ENCODE results near the gene SNX9.
A peak's percentile ranks its signal among the peaks of the same experiment; 100 is the strongest.
"Not testable (repeated sequence)": the region's sequence is repeated elsewhere in the genome, so short reads cannot be mapped to it uniquely, and the experiment has no call there.

SNX9 gene

DNA sequence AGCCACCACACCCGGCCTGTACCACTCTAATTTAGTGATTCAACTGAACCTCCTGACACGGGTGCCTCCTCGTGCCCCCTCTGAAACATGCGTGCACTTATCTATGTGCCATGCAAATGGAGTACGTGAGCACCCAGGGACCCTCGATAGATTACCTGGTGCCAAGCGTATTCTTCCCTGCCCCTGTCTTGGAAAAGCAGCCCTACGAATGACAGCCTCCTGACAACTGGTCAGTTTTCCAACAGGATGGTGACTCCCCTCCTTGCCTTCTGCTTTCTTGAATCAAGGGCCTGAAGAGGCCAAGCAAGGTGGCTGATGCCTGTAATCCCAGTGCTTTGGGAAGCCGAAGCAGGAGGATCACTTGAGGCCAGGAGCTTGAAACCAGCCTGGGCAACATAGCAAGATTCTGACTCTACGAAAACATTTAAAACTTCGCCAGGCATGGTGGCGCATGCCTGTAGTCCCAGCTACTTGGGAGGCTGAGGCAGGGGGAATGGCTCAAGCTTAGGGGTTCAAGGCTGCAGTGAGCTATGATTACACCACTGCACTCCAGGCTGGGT is 133.2 kb downstream of the SNX9 start:
- no peak for DNase-seq

GRCh38 chr6:157959451-157960227 is 136.6 kb downstream of the SNX9 start:
- no peak for DNase-seq

GRCh38 chr6:157961153-157961831 is 138.2 kb downstream of the SNX9 start:
- no peak for DNase-seq

GRCh38 chr6:157961832-157962575 is 139.0 kb downstream of the SNX9 start:
- no peak for DNase-seq

DNA sequence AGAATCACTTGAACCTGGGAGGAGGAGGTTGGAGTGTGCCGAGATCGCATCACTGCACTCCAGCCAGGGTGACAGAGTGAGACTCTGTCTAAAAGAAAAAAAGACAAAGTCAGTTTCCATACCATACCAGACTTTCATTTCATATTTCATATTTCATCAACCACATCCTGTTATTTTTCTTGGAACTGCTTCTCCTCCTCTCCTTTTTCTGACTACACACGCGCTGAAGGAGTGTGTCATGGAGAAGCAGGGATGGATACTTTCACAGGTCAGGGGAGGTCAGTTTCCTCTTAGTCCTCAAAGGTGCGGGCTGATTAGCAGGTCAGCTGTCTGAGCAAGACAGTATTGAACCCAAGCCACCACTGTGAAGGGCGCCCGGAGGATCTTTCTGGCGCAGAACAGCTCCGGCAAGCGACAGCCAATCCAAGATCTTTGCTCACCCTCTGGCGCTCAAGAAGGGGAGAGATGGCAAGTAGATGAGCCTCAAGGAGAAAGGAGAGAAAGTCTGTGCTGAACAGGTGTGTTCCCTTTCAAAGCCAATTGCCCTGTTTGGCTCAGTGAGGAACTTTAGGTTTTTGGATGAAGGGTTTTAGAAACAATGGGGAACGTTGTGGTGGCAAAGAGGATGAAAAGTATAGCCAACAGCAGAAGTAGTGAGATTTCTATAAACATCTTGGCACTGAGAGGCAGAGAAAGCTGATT is 139.7 kb downstream of the SNX9 start:
- DNase-seq: peak; percentile 80

DNA sequence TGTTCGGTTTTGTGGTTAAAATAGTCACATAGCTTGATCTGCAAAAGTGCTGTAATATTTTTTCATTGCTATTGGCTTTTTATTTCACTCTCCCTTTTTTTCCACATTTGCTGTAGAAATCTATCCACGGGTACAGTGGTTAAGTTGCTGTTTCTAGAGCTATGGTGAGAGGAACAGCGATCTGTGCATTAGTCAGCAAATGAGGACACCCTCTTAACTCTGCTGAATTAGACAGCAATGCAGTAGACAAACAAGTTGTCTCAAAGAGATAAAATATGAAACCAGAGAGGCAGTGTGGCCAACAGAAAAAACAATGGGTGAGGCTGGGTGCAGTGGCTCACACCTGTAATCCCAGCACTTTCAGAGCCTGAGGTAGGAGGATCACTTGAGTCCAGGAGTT is 141.1 kb downstream of the SNX9 start:
- peak; percentile 80 for DNase-seq

GRCh38 chr6:157965387-157965786 is 142.3 kb downstream of the SNX9 start:
- DNase-seq: no peak

- no peak for DNase-seq
Measured at GRCh38 chr6:157966589-157966977, 143.5 kb downstream of the SNX9 start.

DNA sequence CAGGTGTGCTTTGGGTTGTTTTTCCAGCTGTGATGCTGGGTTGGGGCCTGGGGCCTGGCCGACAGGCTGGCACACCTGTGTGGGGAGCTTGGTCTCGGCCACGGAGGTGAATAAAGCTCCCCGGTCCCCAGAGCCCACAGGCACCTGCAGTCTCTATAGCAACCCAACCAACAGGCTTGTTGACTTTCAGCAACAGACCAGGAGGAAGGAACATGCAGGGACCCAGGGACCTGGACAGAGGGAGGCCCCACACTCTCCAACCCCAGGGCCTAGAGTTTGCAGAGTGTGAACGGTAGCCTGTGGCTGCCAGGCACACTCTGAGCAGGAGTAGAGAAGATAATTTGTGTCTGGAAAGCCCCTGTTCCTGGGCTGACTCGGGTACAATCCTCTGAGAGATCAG is 144.0 kb downstream of the SNX9 start:
- no peak for DNase-seq

DNA sequence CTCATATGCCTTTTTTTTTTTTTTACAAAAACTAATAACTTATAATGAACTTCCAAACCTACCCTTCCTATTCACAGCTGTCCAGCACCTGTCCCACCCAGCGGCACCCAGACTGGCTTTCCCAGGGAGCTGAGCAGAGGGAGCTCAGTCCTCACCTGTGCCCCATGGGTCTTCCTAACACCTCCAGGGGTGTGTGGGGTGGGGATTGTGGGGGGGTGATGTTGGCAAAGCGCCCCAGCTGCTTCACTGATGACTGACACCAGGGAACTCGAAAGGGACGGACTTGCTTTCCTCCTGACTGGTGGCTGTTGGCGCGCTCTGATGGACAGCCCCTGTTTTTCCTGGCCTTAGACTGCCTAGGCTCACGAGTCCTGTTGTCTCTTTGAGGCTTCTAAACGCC is 144.4 kb downstream of the SNX9 start:
- no peak for DNase-seq

DNA sequence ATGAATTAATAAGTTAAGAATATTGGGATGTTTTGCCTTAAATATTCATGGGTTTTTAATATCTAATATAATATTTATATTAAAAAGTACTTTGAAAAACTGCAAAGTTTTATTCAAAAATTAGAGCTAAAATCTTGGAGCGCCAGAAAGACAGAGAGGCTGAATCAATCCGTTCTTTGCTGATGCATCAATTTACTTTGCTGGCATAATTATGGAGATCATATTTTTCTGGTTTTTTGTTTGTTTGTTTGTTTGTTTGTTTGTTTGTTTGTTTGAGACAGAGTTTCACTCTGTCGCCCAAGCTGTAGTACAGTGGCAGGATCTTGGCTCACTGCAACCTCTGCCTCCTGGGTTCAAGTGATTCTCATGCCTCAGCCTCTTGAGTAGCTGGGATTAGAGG is 149.1 kb downstream of the SNX9 start:
- DNase-seq: not testable (repeated sequence)

DNA sequence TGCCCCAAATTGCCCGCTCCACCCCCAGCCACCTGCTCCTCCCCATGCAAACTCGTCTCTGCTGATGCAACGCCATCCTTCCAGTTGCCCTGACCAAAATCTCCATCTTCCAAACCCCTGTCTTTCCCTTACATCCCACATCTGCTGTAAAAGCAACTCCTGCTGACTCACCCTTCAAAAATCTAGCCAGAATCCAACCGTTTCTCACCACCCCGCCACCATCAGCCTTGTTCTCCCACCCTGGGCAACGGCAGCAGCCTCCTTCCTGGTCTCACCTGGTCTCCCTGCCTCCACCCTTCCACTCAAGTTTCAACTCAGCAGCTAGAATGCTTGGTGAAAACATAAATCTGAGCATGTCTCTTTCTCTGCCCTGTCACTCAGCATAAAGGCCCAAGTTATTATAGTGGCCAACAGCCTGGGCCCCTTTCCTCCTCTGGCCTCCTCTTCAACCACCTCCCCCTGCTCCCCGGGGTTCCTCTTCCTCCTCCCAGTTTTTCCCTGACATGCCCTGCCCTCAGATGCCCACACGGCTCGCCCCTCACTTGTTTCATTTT is 151.4 kb downstream of the SNX9 start:
- no peak for DNase-seq

GRCh38 chr6:157974967-157975366 is 151.9 kb downstream of the SNX9 start:
- DNase-seq: no peak

GRCh38 chr6:157975456-157975855 is 152.4 kb downstream of the SNX9 start:
- DNase-seq: no peak

GRCh38 chr6:157976345-157977175 is 153.5 kb downstream of the SNX9 start:
- no peak for DNase-seq

- no peak for DNase-seq
Measured at GRCh38 chr6:157977176-157977804, 154.2 kb downstream of the SNX9 start.

GRCh38 chr6:157978021-157978783 is 155.2 kb downstream of the SNX9 start:
- peak; percentile 85 for DNase-seq

DNA sequence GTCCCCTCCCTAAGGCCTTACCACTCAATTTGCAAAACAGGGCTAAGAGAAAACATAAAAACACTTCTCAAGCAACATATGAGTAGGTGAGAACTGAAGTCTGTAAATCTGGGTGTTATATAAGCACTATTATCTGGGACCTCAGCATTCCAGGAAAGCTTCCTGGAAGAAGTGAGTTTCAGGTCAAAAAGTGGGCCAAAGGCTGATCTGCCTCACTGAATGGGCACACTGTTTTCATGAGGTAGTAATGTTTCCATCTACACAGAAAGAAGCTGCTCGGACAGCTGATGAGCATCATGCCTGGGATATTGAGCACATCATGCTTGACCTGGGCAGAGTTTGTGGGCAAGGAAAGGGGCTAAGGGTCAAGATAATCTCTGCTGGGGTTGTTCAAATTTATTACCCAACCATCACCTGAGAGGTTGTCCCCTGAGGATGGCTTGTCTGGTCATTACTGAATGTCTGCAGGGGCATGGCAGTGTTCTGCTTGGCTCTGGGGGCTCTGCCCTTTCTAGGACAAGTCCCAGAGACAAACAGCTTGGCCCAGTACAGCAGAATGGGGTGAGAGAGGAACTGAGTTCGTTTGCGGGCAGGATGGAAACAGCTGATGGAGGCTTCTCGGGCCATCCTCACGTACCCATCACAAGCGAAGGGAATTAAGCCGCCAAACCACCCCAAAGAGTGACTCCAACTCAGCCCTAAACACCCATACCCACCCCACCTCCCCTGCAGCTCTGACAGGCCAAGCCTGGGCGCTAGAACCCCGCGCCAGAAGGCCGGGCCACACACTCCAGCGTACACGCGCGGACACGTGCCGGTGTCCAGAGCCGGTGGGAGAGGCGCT is 157.5 kb downstream of the SNX9 start:
- no peak for DNase-seq

DNA sequence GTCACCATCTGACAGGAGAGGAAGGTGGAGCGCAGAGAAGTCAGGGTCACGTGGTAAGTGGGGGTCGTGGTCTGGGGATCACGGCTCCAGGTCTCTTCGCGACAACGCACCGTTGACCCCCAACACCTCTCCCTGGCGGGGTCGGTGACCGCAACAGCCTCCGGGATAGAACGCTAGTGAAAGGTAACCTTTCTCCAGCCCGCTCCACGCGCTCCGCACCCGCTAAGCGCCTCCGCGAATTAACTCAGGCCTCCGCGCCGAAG is 158.0 kb downstream of the SNX9 start:
- DNase-seq: no peak
